ENCODE data around the gene LY6G6C. TPM values are rescaled to one million over a fixed set of nuclear protein-coding genes. Genes with fewer than 3 reads are reported as not detected.

LY6G6C gene
- total and polyA plus RNA-seq, 2 of the 13 experiments (the other 11 are each of a cell fraction or from before 2014, with no cell fraction given) = 0.15 TPM; not detected in 1

GRCh38 chr6:31770860-31771259 lies 49.3 kb upstream of the LY6G6C start:
- intact Hi-C loops (cut with micrococcal nuclease; ENCODE audit: unreplicated experiment) = loop anchor here (10.0 kb wide), 1 partner anchor 154 kb away; the partner anchor contains the start of gene C2
- H3K4me3 ChIP-seq (replicated peaks in 1 of 3; ENCODE audit: insufficient read depth in 1 of 3, low read depth in 2 of 3, low read length in 3 of 3) = no peak overlapping the region
- FAIRE-seq (no peak), DNase-seq (ENCODE audit: low spot score) (no peak), ATAC-seq (no peak)
- H4K20me1 ChIP-seq (ENCODE audit: insufficient read depth, low read length) = no peaks in the 10 kb centered on the region
- H3K79me2 ChIP-seq (ENCODE audit: insufficient read depth, low read length) = no peaks in the 10 kb centered on the region
- ChIA-PET CTCF (ENCODE audit: low intra/inter-chr PET ratio, low total read pairs) (interaction anchor here (1.4 to 3.8 kb wide), 3 partner anchors 37 to 89 kb away, joined by 3 to 74 read pairs (median 30); partner anchors contain the start of genes DDAH2 and LY6G5C), POLR2A (interaction anchor here (0.9 to 9.0 kb wide), 7 partner anchors 8 to 68 kb away, joined by 3 to 279 read pairs (median 9); partner anchors contain the start of genes ABHD16A, CLIC1, DDAH2 and HSPA1B)
- H3K27ac ChIP-seq (ENCODE audit: extremely low read length, insufficient read depth, low read length) = no peak overlapping the region
- no peak overlapping the region for H2AFZ ChIP-seq (ENCODE audit: low read length)
- no TSS peak for BruUV-seq (replicated peaks)
- no peaks in the 10 kb centered on the region for H3K36me3 ChIP-seq (replicated peaks in 1 of 2; ENCODE audit: control insufficient read depth in 1 of 2, insufficient read depth in 2 of 2, low read length in 2 of 2)
- WGBS (ENCODE audit: low lambda C conversion rate) = 75% methylated on average over 2 of the region's 2 CpGs
- H3K4me1 ChIP-seq (ENCODE audit: insufficient read depth, low read length) = peaks cover 49% of the 10 kb centered on the region
- no peaks in the 10 kb centered on the region for H3K27me3 ChIP-seq (ENCODE audit: control insufficient read depth in 1 of 2, insufficient read depth in 2 of 2, low read length in 2 of 2)
- no peaks in the 10 kb centered on the region for H3K9me3 ChIP-seq (ENCODE audit: low read length)
- in situ Hi-C loops (cut with HindIII; ENCODE audit: extremely low pct_ligation_motif_present, low pct_unique_long_range_greater_than_20kb) = loop anchor here (5.0 kb wide), 1 partner anchor 61 kb away; no protein-coding TSS in a partner anchor
- no peak overlapping the region for H3K4me2 ChIP-seq (ENCODE audit: low read depth, low read length)
- no peak for TF ChIP-seq ARID2 (CRISPR knock-in tag; IDR thresholded peaks at IDR 0.05; ENCODE audit: borderline replicate concordance)
- TF ChIP-seq GPN1 (CRISPR knock-in tag; IDR thresholded peaks at IDR 0.05; ENCODE audit: borderline replicate concordance) = no peak
- TF ChIP-seq CAMTA2 (CRISPR knock-in tag; IDR thresholded peaks at IDR 0.05; ENCODE audit: borderline replicate concordance) = no peak
- no peak for TF ChIP-seq ARNT2 (CRISPR knock-in tag; IDR thresholded peaks at IDR 0.05; ENCODE audit: low read depth)
- TF ChIP-seq, protein P1, sequence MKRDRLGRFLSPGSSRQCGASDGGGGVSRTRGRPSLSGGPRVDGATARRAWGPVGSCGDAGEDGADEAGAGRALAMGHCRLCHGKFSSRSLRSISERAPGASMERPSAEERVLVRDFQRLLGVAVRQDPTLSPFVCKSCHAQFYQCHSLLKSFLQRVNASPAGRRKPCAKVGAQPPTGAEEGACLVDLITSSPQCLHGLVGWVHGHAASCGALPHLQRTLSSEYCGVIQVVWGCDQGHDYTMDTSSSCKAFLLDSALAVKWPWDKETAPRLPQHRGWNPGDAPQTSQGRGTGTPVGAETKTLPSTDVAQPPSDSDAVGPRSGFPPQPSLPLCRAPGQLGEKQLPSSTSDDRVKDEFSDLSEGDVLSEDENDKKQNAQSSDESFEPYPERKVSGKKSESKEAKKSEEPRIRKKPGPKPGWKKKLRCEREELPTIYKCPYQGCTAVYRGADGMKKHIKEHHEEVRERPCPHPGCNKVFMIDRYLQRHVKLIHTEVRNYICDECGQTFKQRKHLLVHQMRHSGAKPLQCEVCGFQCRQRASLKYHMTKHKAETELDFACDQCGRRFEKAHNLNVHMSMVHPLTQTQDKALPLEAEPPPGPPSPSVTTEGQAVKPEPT (CRISPR knock-in tag; IDR thresholded peaks at IDR 0.05; ENCODE audit: low read depth) = no peak
- TF ChIP-seq, protein P2, sequence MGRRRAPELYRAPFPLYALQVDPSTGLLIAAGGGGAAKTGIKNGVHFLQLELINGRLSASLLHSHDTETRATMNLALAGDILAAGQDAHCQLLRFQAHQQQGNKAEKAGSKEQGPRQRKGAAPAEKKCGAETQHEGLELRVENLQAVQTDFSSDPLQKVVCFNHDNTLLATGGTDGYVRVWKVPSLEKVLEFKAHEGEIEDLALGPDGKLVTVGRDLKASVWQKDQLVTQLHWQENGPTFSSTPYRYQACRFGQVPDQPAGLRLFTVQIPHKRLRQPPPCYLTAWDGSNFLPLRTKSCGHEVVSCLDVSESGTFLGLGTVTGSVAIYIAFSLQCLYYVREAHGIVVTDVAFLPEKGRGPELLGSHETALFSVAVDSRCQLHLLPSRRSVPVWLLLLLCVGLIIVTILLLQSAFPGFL (CRISPR knock-in tag; IDR thresholded peaks at IDR 0.05) = no peak
- TF ChIP-seq MNT (IDR thresholded peaks at IDR 0.05) = no peak
- no peak for TF ChIP-seq ZNF574 (CRISPR knock-in tag; IDR thresholded peaks at IDR 0.05)
- no peak for TF ChIP-seq ZBTB2 (CRISPR knock-in tag; IDR thresholded peaks at IDR 0.05; ENCODE audit: low read depth)
- TF ChIP-seq ZNF782 (CRISPR knock-in tag; IDR thresholded peaks at IDR 0.05; ENCODE audit: borderline replicate concordance) = no peak
- no peak for TF ChIP-seq SNAI1 (CRISPR knock-in tag; IDR thresholded peaks at IDR 0.05; ENCODE audit: borderline replicate concordance)
- no peak for TF ChIP-seq ZNF660 (CRISPR knock-in tag; IDR thresholded peaks at IDR 0.05; ENCODE audit: borderline replicate concordance, low read depth)
- no peak for TF ChIP-seq ZNF572 (CRISPR knock-in tag; IDR thresholded peaks at IDR 0.05)
- no peak for TF ChIP-seq SMAD3 (CRISPR knock-in tag; IDR thresholded peaks at IDR 0.05)
- no peak for TF ChIP-seq TMF1 (CRISPR knock-in tag; IDR thresholded peaks at IDR 0.05; ENCODE audit: low read depth)
- TF ChIP-seq ZNF451 (CRISPR knock-in tag; IDR thresholded peaks at IDR 0.05) = no peak
- H3K9ac ChIP-seq (ENCODE audit: insufficient read depth, low read depth, low read length) = no peak overlapping the region

Measured in HepG2 (cell line).